GM23338 (cell line): ENCODE measurements around the gene NCR2.

ENCODE experiments used
- CREB1 ChIP-seq: fragments of 250-450 bp; sonication (Bioruptor Pico); IDR thresholded peaks from 2 replicates; pipeline ENCODE4 v1.5.0; 2020; ENCODE audit warnings: low read depth, mild to moderate bottlenecking, moderate library complexity
- CTCF ChIP-seq, 2 experiments: fragments of 200-600 bp in 1 of 2; sonication (generic) in 1 of 2; conservative IDR thresholded peaks; 2 replicates each; pipeline versions ENCODE4 v1.5.1 to v1.6.1; 2016 to 2017; ENCODE audit warnings: antibody characterized with exemption in 2 of 2, low read depth in 2 of 2, mild to moderate bottlenecking in 2 of 2, moderate library complexity in 1 of 2
- EZH2 ChIP-seq: fragments of 200-600 bp; sonication (generic); IDR thresholded peaks from one replicate; pipeline ENCODE4 v1.8.0; 2017; ENCODE audit warnings: antibody characterized with exemption, mild to moderate bottlenecking, low read depth; ENCODE audit not compliant: unreplicated experiment
- EZH2phosphoT487 ChIP-seq: fragments of 200-600 bp; sonication (generic); IDR thresholded peaks from one replicate; pipeline ENCODE4 v1.8.1; 2018; ENCODE audit warnings: antibody characterized with exemption; ENCODE audit not compliant: unreplicated experiment
- JUNB ChIP-seq: IDR thresholded peaks from one replicate; pipeline ENCODE4 v1.6.1; 2016; ENCODE audit warnings: antibody characterized with exemption; ENCODE audit not compliant: unreplicated experiment
- NANOG ChIP-seq: IDR thresholded peaks from 2 replicates; pipeline ENCODE4 v1.6.1; 2016; ENCODE audit warnings: antibody characterized with exemption, borderline replicate concordance
- POLR2AphosphoS5 ChIP-seq: IDR thresholded peaks from 2 replicates; pipeline ENCODE4 v1.6.1; 2016; ENCODE audit warnings: antibody characterized with exemption, low read depth
- REST ChIP-seq: IDR thresholded peaks from one replicate; pipeline ENCODE4 v1.6.1; 2018; ENCODE audit warnings: antibody characterized with exemption; ENCODE audit not compliant: unreplicated experiment
- STAT1 ChIP-seq: IDR thresholded peaks from one replicate; pipeline ENCODE4 v1.6.1; 2016; ENCODE audit warnings: antibody characterized with exemption; ENCODE audit not compliant: unreplicated experiment
- ZNF114 ChIP-seq: fragments of 250-450 bp; sonication (Bioruptor Pico); IDR thresholded peaks from 2 replicates; pipeline ENCODE4 v1.5.0; 2020; ENCODE audit warnings: mild to moderate bottlenecking, moderate library complexity
- ZNF331 ChIP-seq: fragments of 250-450 bp; sonication (Bioruptor Pico); IDR thresholded peaks from 2 replicates; pipeline ENCODE4 v1.5.0; 2020; ENCODE audit warnings: low read depth, mild to moderate bottlenecking, moderate library complexity
- TF ChIP-seq, protein P1 (sequence below): IDR thresholded peaks from 2 replicates; pipeline ENCODE4 v1.6.1; 2016; ENCODE audit warnings: antibody characterized with exemption
- TF ChIP-seq, protein P2 (sequence below): fragments of 250-450 bp; sonication (Bioruptor Pico); IDR thresholded peaks from 2 replicates; pipeline ENCODE4 v1.5.0; 2020; ENCODE audit warnings: mild to moderate bottlenecking, moderate library complexity

DNA sequence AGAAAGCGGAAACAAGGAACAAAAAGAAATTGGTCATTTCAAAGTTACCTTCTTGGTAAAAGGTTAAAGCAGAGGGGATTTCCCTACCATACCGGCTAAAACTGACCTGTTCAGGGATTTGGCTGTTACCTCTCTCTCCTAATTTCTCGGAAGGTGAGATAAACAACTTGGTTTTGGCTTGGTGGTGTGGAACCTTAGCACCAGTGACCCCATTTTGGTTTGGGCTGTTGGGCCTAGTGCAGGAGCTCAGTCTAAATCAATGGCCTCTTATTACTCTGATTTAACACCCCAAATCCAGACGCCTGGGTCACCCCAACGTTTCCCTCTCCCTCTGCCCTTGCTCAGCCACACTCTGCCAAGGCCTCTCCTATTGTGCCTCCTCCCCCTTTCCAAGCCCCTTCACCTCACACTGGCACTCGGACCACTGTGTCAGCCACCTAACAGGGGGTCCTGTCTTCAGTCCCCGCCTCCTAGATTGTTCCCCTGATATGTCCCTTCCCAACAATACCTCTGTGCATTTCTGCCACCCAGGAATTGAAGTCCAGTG is 8.3 kb downstream of the NCR2 start:
- TF ChIP-seq JUNB (no peak), CTCF (conservative IDR thresholded peaks at IDR 0.05; ENCODE audit: low read depth in 2 of 2) (no peak), POLR2AphosphoS5 (no peak), EZH2phosphoT487 (no peak), EZH2 (no peak), ZNF331 (CRISPR knock-in tag) (no peak), REST (no peak), CREB1 (CRISPR knock-in tag) (no peak), STAT1 (no peak), ZNF114 (no peak), NANOG (no peak)
- TF ChIP-seq, protein P1, sequence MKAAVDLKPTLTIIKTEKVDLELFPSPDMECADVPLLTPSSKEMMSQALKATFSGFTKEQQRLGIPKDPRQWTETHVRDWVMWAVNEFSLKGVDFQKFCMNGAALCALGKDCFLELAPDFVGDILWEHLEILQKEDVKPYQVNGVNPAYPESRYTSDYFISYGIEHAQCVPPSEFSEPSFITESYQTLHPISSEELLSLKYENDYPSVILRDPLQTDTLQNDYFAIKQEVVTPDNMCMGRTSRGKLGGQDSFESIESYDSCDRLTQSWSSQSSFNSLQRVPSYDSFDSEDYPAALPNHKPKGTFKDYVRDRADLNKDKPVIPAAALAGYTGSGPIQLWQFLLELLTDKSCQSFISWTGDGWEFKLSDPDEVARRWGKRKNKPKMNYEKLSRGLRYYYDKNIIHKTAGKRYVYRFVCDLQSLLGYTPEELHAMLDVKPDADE: no peak
- TF ChIP-seq, protein P2, sequence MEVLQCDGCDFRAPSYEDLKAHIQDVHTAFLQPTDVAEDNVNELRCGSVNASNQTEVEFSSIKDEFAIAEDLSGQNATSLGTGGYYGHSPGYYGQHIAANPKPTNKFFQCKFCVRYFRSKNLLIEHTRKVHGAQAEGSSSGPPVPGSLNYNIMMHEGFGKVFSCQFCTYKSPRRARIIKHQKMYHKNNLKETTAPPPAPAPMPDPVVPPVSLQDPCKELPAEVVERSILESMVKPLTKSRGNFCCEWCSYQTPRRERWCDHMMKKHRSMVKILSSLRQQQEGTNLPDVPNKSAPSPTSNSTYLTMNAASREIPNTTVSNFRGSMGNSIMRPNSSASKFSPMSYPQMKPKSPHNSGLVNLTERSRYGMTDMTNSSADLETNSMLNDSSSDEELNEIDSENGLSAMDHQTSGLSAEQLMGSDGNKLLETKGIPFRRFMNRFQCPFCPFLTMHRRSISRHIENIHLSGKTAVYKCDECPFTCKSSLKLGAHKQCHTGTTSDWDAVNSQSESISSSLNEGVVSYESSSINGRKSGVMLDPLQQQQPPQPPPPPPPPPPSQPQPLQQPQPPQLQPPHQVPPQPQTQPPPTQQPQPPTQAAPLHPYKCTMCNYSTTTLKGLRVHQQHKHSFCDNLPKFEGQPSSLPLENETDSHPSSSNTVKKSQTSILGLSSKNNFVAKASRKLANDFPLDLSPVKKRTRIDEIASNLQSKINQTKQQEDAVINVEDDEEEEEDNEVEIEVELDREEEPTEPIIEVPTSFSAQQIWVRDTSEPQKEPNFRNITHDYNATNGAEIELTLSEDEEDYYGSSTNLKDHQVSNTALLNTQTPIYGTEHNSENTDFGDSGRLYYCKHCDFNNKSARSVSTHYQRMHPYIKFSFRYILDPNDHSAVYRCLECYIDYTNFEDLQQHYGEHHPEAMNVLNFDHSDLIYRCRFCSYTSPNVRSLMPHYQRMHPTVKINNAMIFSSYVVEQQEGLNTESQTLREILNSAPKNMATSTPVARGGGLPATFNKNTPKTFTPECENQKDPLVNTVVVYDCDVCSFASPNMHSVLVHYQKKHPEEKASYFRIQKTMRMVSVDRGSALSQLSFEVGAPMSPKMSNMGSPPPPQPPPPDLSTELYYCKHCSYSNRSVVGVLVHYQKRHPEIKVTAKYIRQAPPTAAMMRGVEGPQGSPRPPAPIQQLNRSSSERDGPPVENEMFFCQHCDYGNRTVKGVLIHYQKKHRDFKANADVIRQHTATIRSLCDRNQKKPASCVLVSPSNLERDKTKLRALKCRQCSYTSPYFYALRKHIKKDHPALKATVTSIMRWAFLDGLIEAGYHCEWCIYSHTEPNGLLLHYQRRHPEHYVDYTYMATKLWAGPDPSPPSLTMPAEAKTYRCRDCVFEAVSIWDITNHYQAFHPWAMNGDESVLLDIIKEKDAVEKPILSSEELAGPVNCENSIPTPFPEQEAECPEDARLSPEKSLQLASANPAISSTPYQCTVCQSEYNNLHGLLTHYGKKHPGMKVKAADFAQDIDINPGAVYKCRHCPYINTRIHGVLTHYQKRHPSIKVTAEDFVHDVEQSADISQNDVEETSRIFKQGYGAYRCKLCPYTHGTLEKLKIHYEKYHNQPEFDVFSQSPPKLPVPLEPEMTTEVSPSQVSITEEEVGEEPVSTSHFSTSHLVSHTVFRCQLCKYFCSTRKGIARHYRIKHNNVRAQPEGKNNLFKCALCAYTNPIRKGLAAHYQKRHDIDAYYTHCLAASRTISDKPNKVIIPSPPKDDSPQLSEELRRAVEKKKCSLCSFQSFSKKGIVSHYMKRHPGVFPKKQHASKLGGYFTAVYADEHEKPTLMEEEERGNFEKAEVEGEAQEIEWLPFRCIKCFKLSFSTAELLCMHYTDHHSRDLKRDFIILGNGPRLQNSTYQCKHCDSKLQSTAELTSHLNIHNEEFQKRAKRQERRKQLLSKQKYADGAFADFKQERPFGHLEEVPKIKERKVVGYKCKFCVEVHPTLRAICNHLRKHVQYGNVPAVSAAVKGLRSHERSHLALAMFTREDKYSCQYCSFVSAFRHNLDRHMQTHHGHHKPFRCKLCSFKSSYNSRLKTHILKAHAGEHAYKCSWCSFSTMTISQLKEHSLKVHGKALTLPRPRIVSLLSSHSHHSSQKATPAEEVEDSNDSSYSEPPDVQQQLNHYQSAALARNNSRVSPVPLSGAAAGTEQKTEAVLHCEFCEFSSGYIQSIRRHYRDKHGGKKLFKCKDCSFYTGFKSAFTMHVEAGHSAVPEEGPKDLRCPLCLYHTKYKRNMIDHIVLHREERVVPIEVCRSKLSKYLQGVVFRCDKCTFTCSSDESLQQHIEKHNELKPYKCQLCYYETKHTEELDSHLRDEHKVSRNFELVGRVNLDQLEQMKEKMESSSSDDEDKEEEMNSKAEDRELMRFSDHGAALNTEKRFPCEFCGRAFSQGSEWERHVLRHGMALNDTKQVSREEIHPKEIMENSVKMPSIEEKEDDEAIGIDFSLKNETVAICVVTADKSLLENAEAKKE: no peak
